Measurements from ENCODE around the gene KCNQ1. TPM values are rescaled to one million over a fixed set of nuclear protein-coding genes. Genes with fewer than 3 reads are reported as not detected.

Gene KCNQ1
- total and polyA plus RNA-seq, 2 of the 13 experiments (the other 11 are each of a cell fraction or from before 2014, with no cell fraction given) = 0.02 to 0.08 TPM

- ChIA-PET POLR2A (no interaction called here), CTCF (ENCODE audit: low intra/inter-chr PET ratio, low total read pairs) (no interaction called here)
- DNase-seq (ENCODE audit: low spot score) = no peak
- BruUV-seq (replicated peaks) = no TSS peak
- Histone ChIP-seq H3K4me2 (ENCODE audit: low read depth, low read length) (no peak overlapping the region), H3K79me2 (ENCODE audit: insufficient read depth, low read length) (no peaks in the 10 kb centered on the region), H3K4me1 (ENCODE audit: insufficient read depth, low read length) (no peaks in the 10 kb centered on the region), H3K36me3 (replicated peaks in 1 of 2; ENCODE audit: control insufficient read depth in 1 of 2, insufficient read depth in 2 of 2, low read length in 2 of 2) (no peaks in the 10 kb centered on the region), H3K27me3 (ENCODE audit: control insufficient read depth in 1 of 2, insufficient read depth in 2 of 2, low read length in 2 of 2) (peaks cover 4 to 26% of the 10 kb centered on the region in 2 experiments; a peak in 4 of 5 replicates), H2AFZ (ENCODE audit: low read length) (no peak overlapping the region), H3K9me3 (ENCODE audit: low read length) (peaks cover 8% of the 10 kb centered on the region), H3K9ac (ENCODE audit: insufficient read depth, low read depth, low read length) (no peak overlapping the region), H3K4me3 (replicated peaks in 1 of 3; ENCODE audit: insufficient read depth in 1 of 3, low read depth in 2 of 3, low read length in 3 of 3) (no peak overlapping the region), H3K27ac (ENCODE audit: extremely low read length, insufficient read depth, low read length) (no peak overlapping the region), H4K20me1 (ENCODE audit: insufficient read depth, low read length) (peaks cover 4% of the 10 kb centered on the region; the same call in 1 of the 2 replicates)
- FAIRE-seq = no peak
- intact Hi-C loops (cut with micrococcal nuclease; ENCODE audit: unreplicated experiment) (no loop called here), in situ Hi-C loops (cut with HindIII; ENCODE audit: extremely low pct_ligation_motif_present, low pct_unique_long_range_greater_than_20kb) (no loop called here)
- ATAC-seq = no peak
- WGBS (ENCODE audit: low lambda C conversion rate) = 26% methylated on average over 5 of the region's 5 CpGs
- TF ChIP-seq ZFY (CRISPR knock-in tag; IDR thresholded peaks at IDR 0.05) = no peak
- no peak for TF ChIP-seq ZBTB39 (CRISPR knock-in tag; IDR thresholded peaks at IDR 0.05)
- TF ChIP-seq CERS6 (CRISPR knock-in tag; IDR thresholded peaks at IDR 0.05) = no peak
- TF ChIP-seq AFF4 (CRISPR knock-in tag; IDR thresholded peaks at IDR 0.05) = no peak
- TF ChIP-seq ZNF652 (CRISPR knock-in tag; IDR thresholded peaks at IDR 0.05; ENCODE audit: borderline replicate concordance, low read depth) = no peak
- TF ChIP-seq SOX6 (IDR thresholded peaks at IDR 0.05) = no peak
- TF ChIP-seq SOX6 (CRISPR knock-in tag; IDR thresholded peaks at IDR 0.05) = no peak
- TF ChIP-seq ZNF432 (CRISPR knock-in tag; IDR thresholded peaks at IDR 0.05; ENCODE audit: borderline replicate concordance) = no peak
- TF ChIP-seq ZNF513 (CRISPR knock-in tag; conservative IDR thresholded peaks at IDR 0.05) = no peak
- no peak for TF ChIP-seq ZNF235 (CRISPR knock-in tag; IDR thresholded peaks at IDR 0.05; ENCODE audit: borderline replicate concordance)
- no peak for TF ChIP-seq TAF1 (CRISPR knock-in tag; IDR thresholded peaks at IDR 0.05)
- TF ChIP-seq KDM1A (CRISPR knock-in tag; IDR thresholded peaks at IDR 0.05) = no peak
- no peak for TF ChIP-seq ZNF10 (CRISPR knock-in tag; IDR thresholded peaks at IDR 0.05; ENCODE audit: borderline replicate concordance, low read depth)
- TF ChIP-seq SOX13 (IDR thresholded peaks at IDR 0.05) = no peak
- no peak for TF ChIP-seq SOX13 (CRISPR knock-in tag; conservative IDR thresholded peaks at IDR 0.05 in 1 of 2, IDR thresholded peaks at IDR 0.05 in 1 of 2)
- TF ChIP-seq ZNF720 (CRISPR knock-in tag; IDR thresholded peaks at IDR 0.05) = no peak
- TF ChIP-seq U2AF1 (optimal IDR thresholded peaks at IDR 0.05; ENCODE audit: low read depth, low read length) = no peak
- no peak for TF ChIP-seq ZNF136 (CRISPR knock-in tag; IDR thresholded peaks at IDR 0.05; ENCODE audit: low read depth)
Observed at GRCh38 chr11:2482745-2483144, 37.9 kb downstream of the KCNQ1 start.

Data from HepG2 (cell line).